DMS79 treated with DMSO at 0.1 percent for 48 hours (cell line): ENCODE results near the gene GSDME.

Source experiments
- DNase-seq: peaks from one replicate; lab custom pipeline; 2025; lab: John Stamatoyannopoulos, UW

Gene GSDME

GRCh38 chr7:24769851-24770250, 12.6 kb upstream of the GSDME start:
- DNase-seq: no peak

GRCh38 chr7:24769014-24769830, 12.0 kb upstream of the GSDME start:
- DNase-seq: no peak

DNA sequence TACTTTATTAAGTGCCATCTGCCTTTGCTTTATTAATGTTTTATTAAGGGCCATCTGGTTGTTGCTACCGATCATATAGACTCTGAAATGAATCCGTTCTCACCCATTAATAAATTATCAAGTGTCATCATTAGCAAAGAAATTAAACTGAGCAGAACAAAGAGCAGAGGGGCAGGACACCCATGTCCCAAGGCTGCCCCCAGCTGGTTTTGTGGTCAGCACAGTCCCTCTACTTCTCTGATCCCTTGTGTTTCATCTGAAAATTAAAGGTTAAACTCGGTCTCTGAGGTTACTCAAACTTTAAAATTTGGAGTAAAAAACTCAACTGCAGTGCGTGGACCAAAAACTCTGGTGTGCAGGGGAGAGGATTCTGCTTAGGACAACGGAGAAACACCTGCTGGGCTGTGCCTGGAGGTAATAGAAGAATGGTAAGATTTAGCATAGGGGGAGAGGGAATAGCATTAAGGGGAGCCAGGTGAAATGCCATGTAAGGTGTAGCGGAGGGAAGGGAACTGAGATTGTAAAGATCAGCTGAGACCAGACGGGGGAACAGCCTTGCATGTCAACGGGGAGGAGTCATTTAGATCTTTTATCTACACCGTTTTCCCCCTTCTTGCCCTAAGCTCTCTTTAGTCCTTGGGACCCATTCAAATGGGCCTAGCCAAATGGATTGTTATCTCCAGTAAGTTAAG, 10.8 kb upstream of the GSDME start:
- DNase-seq: no peak

- DNase-seq: no peak
Measured at GRCh38 chr7:24764972-24765744, 7.9 kb upstream of the GSDME start.

DNA sequence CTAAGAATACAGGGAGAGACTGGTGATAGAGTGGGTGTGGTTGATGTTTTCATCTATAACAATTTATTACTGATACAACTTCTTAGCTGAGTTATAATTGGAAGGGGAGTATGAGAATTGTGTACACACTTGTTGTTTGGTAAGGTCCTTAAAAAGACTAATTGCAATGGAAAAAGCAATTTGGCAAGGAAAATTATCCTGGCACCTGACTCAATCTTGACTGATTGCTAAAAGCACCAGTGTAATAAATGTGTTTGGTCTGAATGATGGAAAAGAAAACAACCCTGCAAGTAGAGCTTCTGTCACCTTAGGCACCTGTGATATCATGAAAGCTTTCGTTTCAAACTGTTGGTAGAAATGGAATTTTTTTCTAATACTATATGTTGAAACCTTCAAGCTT, 6.7 kb upstream of the GSDME start:
- no peak for DNase-seq

GRCh38 chr7:24763303-24763901, 6.1 kb upstream of the GSDME start:
- DNase-seq: no peak

- no peak for DNase-seq
Measured at GRCh38 chr7:24762771-24763170, 5.5 kb upstream of the GSDME start.

DNA sequence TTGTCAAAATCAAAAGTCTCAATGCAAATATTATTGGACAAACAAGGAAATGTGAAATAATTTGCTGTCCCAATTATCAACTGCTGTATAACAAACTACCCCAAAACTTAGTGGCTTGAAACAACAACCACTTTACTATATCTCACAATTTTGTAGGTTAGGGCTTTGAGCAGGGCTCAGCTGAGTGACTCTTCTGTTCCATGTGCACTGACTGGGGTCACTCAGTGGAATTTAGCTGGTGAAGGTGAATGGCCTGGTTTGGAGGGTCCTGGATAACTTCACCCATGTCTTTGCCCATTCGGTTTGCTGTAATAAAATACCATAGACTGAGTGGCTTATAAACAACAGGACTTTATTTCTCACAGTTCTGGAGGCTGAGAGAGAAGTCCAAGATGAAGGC, 3.7 kb upstream of the GSDME start:
- no peak for DNase-seq

DNA sequence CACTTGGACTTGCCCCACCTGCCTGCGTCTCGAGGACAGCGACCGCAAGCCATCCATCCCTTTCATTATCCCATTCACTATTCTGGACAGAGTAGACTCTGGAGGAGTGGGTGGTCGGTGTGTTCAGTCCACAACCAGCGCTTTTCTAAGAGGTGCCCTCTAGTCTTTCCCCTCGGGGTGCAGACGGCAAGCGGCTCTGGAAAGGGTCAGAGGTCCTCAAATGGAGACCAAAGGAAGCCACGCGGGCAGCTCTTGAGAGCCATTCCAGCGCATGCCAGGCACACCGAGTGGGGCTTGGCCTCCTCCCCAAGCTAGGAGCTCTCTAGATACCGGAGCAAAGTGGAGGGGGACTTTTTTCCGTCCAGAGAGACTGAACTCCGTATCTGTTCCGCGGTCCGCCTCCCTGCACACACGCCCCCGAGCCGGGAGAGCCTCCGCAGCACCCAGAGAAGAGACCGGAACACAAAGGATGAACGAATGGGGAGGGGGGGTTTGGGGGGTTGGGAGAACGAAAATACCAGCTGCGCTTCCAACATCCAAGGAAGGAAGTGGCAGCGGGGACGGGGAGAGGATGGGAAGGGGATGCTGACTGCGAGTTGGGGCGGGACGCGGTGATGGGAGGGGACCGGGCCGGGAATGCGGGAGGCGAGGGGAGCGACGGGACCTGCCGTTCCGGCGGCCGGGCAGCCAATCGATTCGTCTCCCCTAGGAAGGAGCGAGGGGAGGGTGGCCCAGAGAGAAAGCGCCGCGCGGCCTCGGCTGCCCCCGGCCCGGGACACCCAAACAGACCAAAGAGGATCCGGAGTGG, 515 bp downstream of the GSDME start:
- DNase-seq: peak; percentile 39

DNA sequence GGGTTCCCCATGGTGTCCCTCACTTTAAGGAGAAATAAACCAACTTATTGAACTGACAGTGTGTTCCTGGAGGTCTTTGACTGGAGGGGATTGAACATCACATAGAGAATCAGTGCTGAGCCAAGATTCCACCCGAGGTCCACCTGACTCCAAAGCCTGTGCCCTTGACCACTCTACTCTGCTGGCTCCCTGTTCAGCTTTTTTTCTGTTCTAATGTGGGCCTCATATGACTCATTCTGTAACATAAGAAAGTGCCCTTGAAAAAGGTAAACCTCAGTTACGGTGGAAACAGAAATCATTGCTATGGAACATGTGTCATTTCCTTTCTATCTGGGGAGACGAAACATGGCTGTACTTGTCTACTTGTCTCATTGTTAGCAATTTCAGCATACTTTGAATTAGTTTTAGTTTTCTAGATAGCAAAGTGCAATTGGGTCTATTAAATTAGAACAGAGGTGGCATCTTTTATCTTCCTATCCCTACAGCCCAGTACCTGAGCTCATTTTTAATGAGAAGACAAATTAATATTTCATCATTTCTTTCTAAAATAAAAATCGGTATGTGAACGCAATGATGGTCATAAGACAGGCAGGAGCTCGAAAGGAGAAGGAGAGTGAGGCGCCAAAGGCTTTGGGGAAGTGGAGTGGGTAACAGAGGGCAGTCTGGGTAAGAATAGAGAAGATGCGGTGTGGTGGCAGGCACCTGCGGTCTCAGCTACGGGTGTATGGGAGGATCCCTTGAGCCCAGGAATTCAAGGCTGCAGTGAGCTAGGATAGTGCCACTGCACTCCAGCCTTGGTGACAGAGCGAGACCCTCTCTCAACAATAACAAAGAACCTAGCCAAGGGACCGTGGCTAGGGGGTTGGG, 1.5 kb downstream of the GSDME start:
- no peak for DNase-seq

DNA sequence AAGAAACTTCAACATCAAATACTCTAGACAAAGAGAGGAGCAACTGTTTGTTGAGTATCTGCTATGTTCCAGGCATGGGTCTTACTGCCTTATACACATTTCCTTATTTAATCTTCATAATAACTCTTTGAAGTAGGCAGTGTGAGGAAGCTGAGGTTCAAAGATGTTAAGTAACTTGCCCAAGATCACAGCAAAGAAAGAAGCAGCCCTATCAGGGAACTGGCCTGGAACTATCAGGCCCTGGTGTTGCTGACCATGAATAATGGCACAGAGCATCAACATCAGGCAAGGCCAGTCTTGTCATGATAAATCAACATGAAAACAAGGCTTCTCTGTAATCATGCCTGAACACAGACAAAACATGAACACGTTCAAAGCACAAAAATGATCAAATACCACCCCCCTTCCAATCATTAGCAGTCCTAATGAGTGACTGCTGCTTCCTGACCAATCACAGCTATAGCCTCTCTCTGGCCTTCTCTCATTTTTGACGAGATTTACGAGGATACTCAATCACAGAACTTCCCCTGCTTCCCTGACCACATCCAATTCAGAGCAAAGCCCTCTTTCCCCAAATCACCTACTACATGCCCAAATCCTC, 2.3 kb downstream of the GSDME start:
- DNase-seq: no peak

- no peak for DNase-seq
Measured at GRCh38 chr7:24752073-24752800, 5.0 kb downstream of the GSDME start.

DNA sequence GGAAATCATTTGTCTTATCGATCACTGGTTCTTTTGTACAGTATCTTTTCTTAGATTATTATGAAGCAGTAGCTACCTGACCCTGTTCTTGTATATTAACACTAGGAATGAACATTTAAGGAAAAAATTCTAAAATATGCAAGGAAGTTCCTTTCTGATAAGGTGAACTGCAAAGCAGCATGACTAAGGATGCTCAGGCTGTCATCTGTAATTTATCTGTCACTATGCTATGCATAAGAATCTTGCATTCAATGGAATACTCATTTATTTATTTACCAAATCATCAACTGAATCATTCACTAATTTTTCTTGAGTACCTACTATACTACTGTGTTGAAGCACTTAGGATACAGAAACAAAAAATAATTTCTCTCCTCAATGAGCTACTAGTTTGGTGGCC, 5.8 kb downstream of the GSDME start:
- DNase-seq: no peak

GRCh38 chr7:24750441-24751055, 6.7 kb downstream of the GSDME start:
- no peak for DNase-seq

- no peak for DNase-seq
Measured at GRCh38 chr7:24748521-24748920, 8.7 kb downstream of the GSDME start.

DNA sequence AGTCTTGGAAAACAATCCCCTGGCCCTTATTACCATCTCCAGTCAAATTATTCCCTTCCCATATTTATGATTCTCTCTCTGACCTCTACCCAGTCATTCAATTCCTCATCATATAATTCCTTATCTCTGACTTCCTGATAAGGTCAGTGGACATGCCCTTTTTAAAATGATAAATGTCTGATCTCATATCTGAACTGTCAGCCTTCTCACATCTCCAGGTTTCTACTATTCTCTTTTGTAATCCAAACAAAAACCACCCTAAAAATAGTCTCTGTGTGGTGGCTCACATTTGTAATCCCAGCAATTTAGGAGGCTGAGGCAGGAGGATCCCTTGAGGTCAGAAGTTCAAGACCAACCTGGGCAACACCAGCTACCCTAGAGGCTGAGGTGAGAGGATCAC, 11.9 kb downstream of the GSDME start:
- no peak for DNase-seq

DNA sequence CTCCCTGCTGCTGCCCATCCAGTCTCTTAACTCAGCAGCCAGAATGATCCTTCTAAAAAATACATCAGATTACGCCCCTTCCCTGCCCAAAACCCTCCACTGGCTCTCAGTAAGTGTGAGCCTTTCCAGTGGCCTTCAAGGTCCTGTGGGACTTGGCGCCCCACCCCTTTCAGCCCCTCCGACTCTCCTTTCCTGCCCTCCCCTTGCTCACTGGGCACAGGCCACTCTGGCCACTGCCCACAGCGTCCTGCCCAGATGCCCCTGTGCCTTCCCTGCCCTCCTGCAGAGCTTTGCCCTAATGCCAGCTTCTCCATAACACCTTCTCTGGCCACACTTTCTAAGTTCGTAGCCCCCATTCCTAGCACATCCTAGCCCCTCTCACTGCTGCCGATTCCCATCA, 13.8 kb downstream of the GSDME start:
- DNase-seq: no peak

- DNase-seq: no peak
Measured at GRCh38 chr7:24742506-24743162, 14.6 kb downstream of the GSDME start.
